Stomach (tissue), 9 donors: Measurements from ENCODE around the gene NMT1. TPM values are rescaled to one million over a fixed set of nuclear protein-coding genes. Genes with fewer than 3 reads are reported as not detected.

Source experiments
- DNase-seq, 2 donors: peaks; one replicate each; pipeline versions ENCODE4 v3.0.0 to v3.0.0-alpha.2; 2013 to 2019
- H3K27ac ChIP-seq, 5 donors: fragments of 200-600 bp in 4 of 5; sonication (generic) in 4 of 5; one replicate each; pipeline ENCODE4 v1.5.1; 2013 to 2019; ENCODE audit warnings: mild to moderate bottlenecking in 1 of 5, moderate library complexity in 1 of 5
- H3K27me3 ChIP-seq, 3 donors: fragments of 200-600 bp; sonication (generic); one replicate each; pipeline ENCODE4 v1.5.1; 2017 to 2019; ENCODE audit warnings: mixed run types in 1 of 3
- H3K36me3 ChIP-seq, 4 donors: fragments of 200-600 bp; sonication (generic); 1 replicate in 3 of 4; 2 replicates in 1 of 4; pipeline ENCODE4 v1.5.1; 2016 to 2019
- H3K4me1 ChIP-seq, 4 donors: fragments of 200-600 bp; sonication (generic); one replicate each; pipeline ENCODE4 v1.5.1; 2016 to 2019
- H3K4me3 ChIP-seq, 4 donors: fragments of 200-600 bp; sonication (generic) in 3 of 4; one replicate each; pipeline ENCODE4 v1.5.1; 2016 to 2019; ENCODE audit warnings: mild to moderate bottlenecking in 1 of 4
- H3K9me3 ChIP-seq, 4 donors: fragments of 200-600 bp; sonication (generic); one replicate each; pipeline ENCODE4 v1.5.1; 2016 to 2019
- EP300 ChIP-seq: sonication (generic); formaldehyde crosslinking; IDR thresholded peaks from one replicate; pipeline ENCODE4 v1.6.1; 2017; ENCODE audit warnings: antibody characterized with exemption
- POLR2A ChIP-seq, 4 donors: fragments of 450-650 bp; IDR thresholded peaks; one replicate each; pipeline ENCODE4 v1.6.1; 2016; ENCODE audit warnings: antibody characterized with exemption in 4 of 4, control low read depth in 2 of 4, mild to moderate bottlenecking in 1 of 4, moderate library complexity in 1 of 4
- POLR2AphosphoS5 ChIP-seq, 3 donors: sonication (generic); formaldehyde crosslinking; IDR thresholded peaks; one replicate each; pipeline ENCODE4 v1.6.1; 2016; ENCODE audit warnings: antibody characterized with exemption in 3 of 3
- WGBS, 5 donors: extraction: QIAGEN DNeasy Blood & Tissue Kit in 3 of 5; methylation state at CpG; one replicate each; pipeline versions ENCODE4 v1.1.5 to v1.1.7; 2013 to 2018; 5-methylcytosine and 5-hydroxymethylcytosine counted together
- intact Hi-C: fragments of 100-400 bp; cut with DNase I; formaldehyde crosslinking; loops from one replicate; pipeline ENCODE4 v1.15.1; 2023; ENCODE audit warnings: low total_unique reads
- polyA plus RNA-seq, 3 donors: library from polyadenylated mRNA; stranded (reverse); fragments of 200-250 nt; gene quantifications; one replicate each; pipeline ENCODE4 v1.2.3, GENCODE V29; 2013
- total RNA-seq, 5 donors: library from RNA; depleted of rRNA; stranded (reverse); fragments of >200 nt; gene quantifications; one replicate each; pipeline versions ENCODE4 v1.1.0 to v1.2.3, GENCODE V29; 2014 to 2016
- TF ChIP-seq, protein P1 (sequence below), 7 experiments: fragments of 450-650 bp in 4 of 7; fragments of 200-600 bp in 3 of 7; sonication (generic) in 3 of 7; IDR thresholded peaks; one replicate each; pipeline ENCODE4 v1.5.1; 2016 to 2019; ENCODE audit warnings: antibody characterized with exemption in 7 of 7, control low read depth in 2 of 7, mild to moderate bottlenecking in 1 of 7
- donor health status: healthy with polysubstance abuse.
- donor health status: Bipolar disorder and iron deficiency.
- donor health status: healthy.

NMT1 gene
- total and polyA plus RNA-seq, 8 donors = 23.3 to 230 (median 73.5) TPM

DNA sequence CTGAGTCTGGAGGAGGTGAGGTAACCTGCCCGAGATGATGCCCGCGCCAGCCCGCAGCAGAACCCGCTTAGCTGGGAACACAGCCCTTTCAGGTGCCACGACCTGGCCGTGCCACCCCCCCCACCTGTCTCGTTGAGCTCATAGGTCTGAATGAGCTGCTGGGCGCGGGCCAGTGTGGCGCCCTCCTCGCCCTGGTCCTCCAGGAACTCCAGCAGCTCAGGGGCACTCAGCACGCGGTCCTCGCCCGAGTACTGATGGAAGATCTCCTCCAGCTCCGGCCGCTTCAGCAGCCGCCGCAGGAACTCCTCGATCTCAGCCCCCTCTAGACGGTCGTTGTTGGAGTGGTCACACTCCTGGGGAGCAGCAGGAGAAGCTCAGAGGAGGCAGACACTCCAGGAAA, 57.6 kb downstream of the NMT1 start:
- intact Hi-C loops = no loop called here
- Histone ChIP-seq H3K27ac (no peak overlapping the region), H3K9me3 (no peaks in the 10 kb centered on the region), H3K36me3 (peaks cover 15 to 77% (median 59%) of the 10 kb centered on the region in 4 donors), H3K27me3 (no peaks in the 10 kb centered on the region), H3K4me1 (peaks cover 16 to 30% (median 18%) of the 10 kb centered on the region in 4 donors), H3K4me3 (no peak overlapping the region)
- WGBS, 5 donors = 87 to 93% (median 91%) methylated on average over 17 to 23 of the region's 23 CpGs
- TF ChIP-seq EP300 = no peak
- no peak for TF ChIP-seq POLR2A (IDR thresholded peaks at IDR 0.05)
- TF ChIP-seq, protein P1, sequence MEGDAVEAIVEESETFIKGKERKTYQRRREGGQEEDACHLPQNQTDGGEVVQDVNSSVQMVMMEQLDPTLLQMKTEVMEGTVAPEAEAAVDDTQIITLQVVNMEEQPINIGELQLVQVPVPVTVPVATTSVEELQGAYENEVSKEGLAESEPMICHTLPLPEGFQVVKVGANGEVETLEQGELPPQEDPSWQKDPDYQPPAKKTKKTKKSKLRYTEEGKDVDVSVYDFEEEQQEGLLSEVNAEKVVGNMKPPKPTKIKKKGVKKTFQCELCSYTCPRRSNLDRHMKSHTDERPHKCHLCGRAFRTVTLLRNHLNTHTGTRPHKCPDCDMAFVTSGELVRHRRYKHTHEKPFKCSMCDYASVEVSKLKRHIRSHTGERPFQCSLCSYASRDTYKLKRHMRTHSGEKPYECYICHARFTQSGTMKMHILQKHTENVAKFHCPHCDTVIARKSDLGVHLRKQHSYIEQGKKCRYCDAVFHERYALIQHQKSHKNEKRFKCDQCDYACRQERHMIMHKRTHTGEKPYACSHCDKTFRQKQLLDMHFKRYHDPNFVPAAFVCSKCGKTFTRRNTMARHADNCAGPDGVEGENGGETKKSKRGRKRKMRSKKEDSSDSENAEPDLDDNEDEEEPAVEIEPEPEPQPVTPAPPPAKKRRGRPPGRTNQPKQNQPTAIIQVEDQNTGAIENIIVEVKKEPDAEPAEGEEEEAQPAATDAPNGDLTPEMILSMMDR (IDR thresholded peaks at IDR 0.05) = no peak
- TF ChIP-seq POLR2AphosphoS5 (IDR thresholded peaks at IDR 0.05) = no peak
- no peak for DNase-seq

- no peak overlapping the region for H3K4me3 ChIP-seq
- TF ChIP-seq POLR2AphosphoS5 (IDR thresholded peaks at IDR 0.05) = no peak
- no peak for TF ChIP-seq POLR2A (IDR thresholded peaks at IDR 0.05)
- no peak for TF ChIP-seq EP300
- TF ChIP-seq, protein P1 (IDR thresholded peaks at IDR 0.05) = no peak
- H3K27me3 ChIP-seq = no peaks in the 10 kb centered on the region
- no peak overlapping the region for H3K27ac ChIP-seq
- no peaks in the 10 kb centered on the region for H3K9me3 ChIP-seq
- peaks cover 26 to 43% (median 29%) of the 10 kb centered on the region in 4 donors for H3K4me1 ChIP-seq
- no peak for DNase-seq
- intact Hi-C loops = no loop called here
- 83 to 90% (median 87%) methylated on average over 8 of the region's 8 CpGs for WGBS, 5 donors
- H3K36me3 ChIP-seq = peaks cover 15 to 64% (median 48%) of the 10 kb centered on the region in 4 donors
Observed at GRCh38 chr17:45119964-45120363, 58.8 kb downstream of the NMT1 start.

- Histone ChIP-seq H3K27me3 (no peaks in the 10 kb centered on the region), H3K27ac (no peak overlapping the region), H3K36me3 (peaks cover 15 to 58% (median 43%) of the 10 kb centered on the region in 4 donors), H3K9me3 (no peaks in the 10 kb centered on the region), H3K4me3 (no peak overlapping the region), H3K4me1 (peaks cover 26 to 46% (median 29%) of the 10 kb centered on the region in 4 donors)
- 88 to 92% (median 91%) methylated on average over 10 to 22 of the region's 22 CpGs for WGBS, 5 donors
- DNase-seq = no peak
- intact Hi-C loops = no loop called here
- no peak for TF ChIP-seq EP300
- TF ChIP-seq POLR2A (IDR thresholded peaks at IDR 0.05) = no peak
Observed at GRCh38 chr17:45120558-45120957, 59.4 kb downstream of the NMT1 start.

DNA sequence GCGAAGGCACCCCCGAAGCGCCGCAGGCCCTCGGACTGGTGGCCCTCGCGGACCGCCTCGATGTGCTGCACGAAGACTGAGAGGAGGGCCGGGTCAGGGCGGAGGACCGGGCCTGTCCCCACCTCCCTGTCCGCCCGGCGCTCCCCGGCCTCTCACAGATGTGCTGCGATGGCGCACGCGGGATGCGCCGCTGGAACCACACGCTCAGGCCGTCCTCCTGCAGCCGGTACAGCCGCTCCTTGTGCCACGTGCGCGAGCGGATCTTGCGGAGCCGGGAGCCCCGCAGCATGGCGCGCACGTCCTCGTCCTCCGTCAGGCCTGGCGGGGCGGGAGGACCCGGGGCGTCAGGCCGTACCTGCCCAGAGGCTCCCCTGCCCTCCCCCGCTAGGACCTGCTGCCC, 59.9 kb downstream of the NMT1 start:
- intact Hi-C loops = no loop called here
- Histone ChIP-seq H3K9me3 (no peaks in the 10 kb centered on the region), H3K27me3 (no peaks in the 10 kb centered on the region), H3K4me1 (peaks cover 26 to 49% (median 29%) of the 10 kb centered on the region in 4 donors), H3K27ac (no peak overlapping the region), H3K4me3 (no peak overlapping the region), H3K36me3 (peaks cover 15 to 54% (median 39%) of the 10 kb centered on the region in 4 donors)
- TF ChIP-seq EP300 (no peak), POLR2AphosphoS5 (IDR thresholded peaks at IDR 0.05) (no peak), POLR2A (IDR thresholded peaks at IDR 0.05) (no peak)
- TF ChIP-seq, protein P1 (IDR thresholded peaks at IDR 0.05) = no peak
- no peak for DNase-seq
- WGBS, 5 donors = 62 to 91% (median 75%) methylated on average over 16 to 45 of the region's 45 CpGs

- no peak for DNase-seq
- H3K4me3 ChIP-seq = no peak overlapping the region
- H3K27ac ChIP-seq = peak overlapping the region; percentile 29 to 78 (median 67)
- 84 to 90% (median 89%) methylated on average over 6 of the region's 6 CpGs for WGBS, 5 donors
- TF ChIP-seq POLR2AphosphoS5 (IDR thresholded peaks at IDR 0.05) = no peak
- TF ChIP-seq, protein P1 (IDR thresholded peaks at IDR 0.05) = no peak
- no peak for TF ChIP-seq POLR2A (IDR thresholded peaks at IDR 0.05)
- TF ChIP-seq EP300 = no peak
- intact Hi-C loops = no loop called here
- H3K9me3 ChIP-seq = no peaks in the 10 kb centered on the region
- H3K36me3 ChIP-seq = peaks cover 9 to 32% (median 28%) of the 10 kb centered on the region in 4 donors
- H3K4me1 ChIP-seq = peaks cover 36 to 68% (median 47%) of the 10 kb centered on the region in 4 donors
- H3K27me3 ChIP-seq = no peaks in the 10 kb centered on the region
Observed at GRCh38 chr17:45123076-45123770, 62.1 kb downstream of the NMT1 start.
